ENCODE data around the gene HECTD2.

The HECTD2 gene

GRCh38 chr10:91412354-91413087 is 2.4 kb downstream of the HECTD2 start:
- Histone ChIP-seq H3K36me3 (ENCODE audit: control insufficient read depth, insufficient read depth, low read length) (no peaks in the 10 kb centered on the region), H3K4me1 (no peaks in the 10 kb centered on the region), H3K4me3 (ENCODE audit: low read depth, low read length) (no peak overlapping the region), H3K4me2 (ENCODE audit: low read length) (no peak overlapping the region), H3K27ac (no peak overlapping the region), H3K27me3 (ENCODE audit: control insufficient read depth, insufficient read depth, low read length) (no peaks in the 10 kb centered on the region), H3K9ac (no peak overlapping the region), H3K9me3 (ENCODE audit: control insufficient read depth, low read length) (no peaks in the 10 kb centered on the region), H3K79me2 (peaks cover 5% of the 10 kb centered on the region), H2AFZ (no peak overlapping the region)
- no peak for TF ChIP-seq CTCF (IDR thresholded peaks at IDR 0.05)

- Histone ChIP-seq H3K27me3 (ENCODE audit: control insufficient read depth, insufficient read depth, low read length) (no peaks in the 10 kb centered on the region), H3K4me3 (ENCODE audit: low read depth, low read length) (no peak overlapping the region), H3K4me2 (ENCODE audit: low read length) (no peak overlapping the region), H3K9me3 (ENCODE audit: control insufficient read depth, low read length) (no peaks in the 10 kb centered on the region), H3K36me3 (ENCODE audit: control insufficient read depth, insufficient read depth, low read length) (no peaks in the 10 kb centered on the region), H3K27ac (no peak overlapping the region), H3K4me1 (no peaks in the 10 kb centered on the region), H2AFZ (no peak overlapping the region), H3K79me2 (peaks cover 2% of the 10 kb centered on the region), H3K9ac (no peak overlapping the region)
- TF ChIP-seq CTCF (IDR thresholded peaks at IDR 0.05), result no peak
These were observed 5.7 kb downstream of the HECTD2 start for GRCh38 chr10:91415816-91416215.

GRCh38 chr10:91416339-91416855 is 6.3 kb downstream of the HECTD2 start:
- Histone ChIP-seq H3K27ac (no peak overlapping the region), H3K9ac (no peak overlapping the region), H3K9me3 (ENCODE audit: control insufficient read depth, low read length) (no peaks in the 10 kb centered on the region)

GRCh38 chr10:91418416-91418815 is 8.3 kb downstream of the HECTD2 start:
- H3K9me3 ChIP-seq (ENCODE audit: control insufficient read depth, low read length), result no peaks in the 10 kb centered on the region
- H3K4me2 ChIP-seq (ENCODE audit: low read length), result no peak overlapping the region
- no peaks in the 10 kb centered on the region for H3K4me1 ChIP-seq
- no peak overlapping the region for H3K27ac ChIP-seq
- no peak overlapping the region for H3K9ac ChIP-seq
- H3K27me3 ChIP-seq (ENCODE audit: control insufficient read depth, insufficient read depth, low read length), result no peaks in the 10 kb centered on the region
- H3K4me3 ChIP-seq (ENCODE audit: low read depth, low read length), result no peak overlapping the region
- H3K36me3 ChIP-seq (ENCODE audit: control insufficient read depth, insufficient read depth, low read length), result no peaks in the 10 kb centered on the region
- TF ChIP-seq CTCF (IDR thresholded peaks at IDR 0.05), result no peak
- no peak overlapping the region for H2AFZ ChIP-seq
- no peaks in the 10 kb centered on the region for H3K79me2 ChIP-seq

More at GRCh38 chr10:91416339-91416855, 6.3 kb downstream of the HECTD2 start:
- H3K4me2 ChIP-seq (ENCODE audit: low read length), result no peak overlapping the region
- no peaks in the 10 kb centered on the region for H3K4me1 ChIP-seq
- H3K36me3 ChIP-seq (ENCODE audit: control insufficient read depth, insufficient read depth, low read length), result no peaks in the 10 kb centered on the region
- H3K79me2 ChIP-seq, result no peaks in the 10 kb centered on the region
- TF ChIP-seq CTCF (IDR thresholded peaks at IDR 0.05), result no peak
- no peak overlapping the region for H2AFZ ChIP-seq
- H3K4me3 ChIP-seq (ENCODE audit: low read depth, low read length), result no peak overlapping the region
- H3K27me3 ChIP-seq (ENCODE audit: control insufficient read depth, insufficient read depth, low read length), result no peaks in the 10 kb centered on the region

GRCh38 chr10:91420868-91421267 is 10.7 kb downstream of the HECTD2 start:
- TF ChIP-seq CTCF (IDR thresholded peaks at IDR 0.05), result no peak
- Histone ChIP-seq H3K4me3 (ENCODE audit: low read depth, low read length) (no peak overlapping the region), H2AFZ (no peak overlapping the region), H3K9ac (no peak overlapping the region), H3K4me1 (no peaks in the 10 kb centered on the region), H3K27me3 (ENCODE audit: control insufficient read depth, insufficient read depth, low read length) (no peaks in the 10 kb centered on the region), H3K79me2 (no peaks in the 10 kb centered on the region), H3K36me3 (ENCODE audit: control insufficient read depth, insufficient read depth, low read length) (no peaks in the 10 kb centered on the region), H3K9me3 (ENCODE audit: control insufficient read depth, low read length) (no peaks in the 10 kb centered on the region), H3K27ac (no peak overlapping the region), H3K4me2 (ENCODE audit: low read length) (no peak overlapping the region)

All from parathyroid adenoma (tissue), 2 donors.